GM23248 (cell line): ENCODE measurements around the gene CTIF. TPM values are rescaled to one million over a fixed set of nuclear protein-coding genes. Genes with fewer than 3 reads are reported as not detected.

Experiments used
- DNase-seq: peaks from one replicate; pipeline ENCODE4 v3.0.0-alpha.2; 2015
- H2AFZ ChIP-seq: fragments of 200-600 bp; sonication (generic); 2 replicates; pipeline ENCODE4 v1.6.1; 2016; ENCODE audit warnings: antibody characterized with exemption
- H3F3A ChIP-seq: fragments of 200-600 bp; sonication (generic); 2 replicates; pipeline ENCODE4 v1.6.1; 2016; ENCODE audit warnings: mild to moderate bottlenecking, antibody characterized with exemption, mixed run types; ENCODE audit not compliant: insufficient read depth
- H3K27ac ChIP-seq: fragments of 200-600 bp; sonication (generic); 2 replicates; pipeline ENCODE4 v1.5.1; 2016; ENCODE audit warnings: mild to moderate bottlenecking
- H3K27me3 ChIP-seq: fragments of 200-600 bp; sonication (generic); replicated peaks from 2 replicates; pipeline ENCODE4 v1.6.1; 2016; ENCODE audit warnings: mild to moderate bottlenecking; ENCODE audit not compliant: insufficient read depth
- H3K36me3 ChIP-seq: fragments of 200-600 bp; sonication (generic); 2 replicates; pipeline ENCODE4 v1.6.1; 2016; ENCODE audit warnings: low read depth, mild to moderate bottlenecking
- H3K4me1 ChIP-seq: fragments of 200-600 bp; sonication (generic); 2 replicates; pipeline ENCODE4 v1.6.1; 2016; ENCODE audit warnings: mild to moderate bottlenecking; ENCODE audit not compliant: insufficient read depth
- H3K4me2 ChIP-seq: fragments of 200-600 bp; sonication (generic); one replicate; pipeline ENCODE4 v1.6.1; 2016; ENCODE audit warnings: mild to moderate bottlenecking; ENCODE audit not compliant: unreplicated experiment
- H3K4me3 ChIP-seq: fragments of 200-600 bp; sonication (generic); 2 replicates; pipeline ENCODE4 v1.5.1; 2016; ENCODE audit warnings: mild to moderate bottlenecking
- H3K79me2 ChIP-seq: fragments of 200-600 bp; sonication (generic); 2 replicates; pipeline ENCODE4 v1.6.1; 2016; ENCODE audit warnings: mild to moderate bottlenecking; ENCODE audit not compliant: insufficient read depth
- H3K9ac ChIP-seq: fragments of 200-600 bp; sonication (generic); 2 replicates; pipeline ENCODE4 v1.6.1; 2016; ENCODE audit warnings: mild to moderate bottlenecking
- H3K9me2 ChIP-seq: fragments of 200-600 bp; sonication (generic); 2 replicates; pipeline ENCODE4 v1.6.1; 2016; ENCODE audit warnings: mixed run types, mild to moderate bottlenecking, moderate library complexity; ENCODE audit not compliant: insufficient read depth
- H3K9me3 ChIP-seq: fragments of 200-600 bp; sonication (generic); one replicate; pipeline ENCODE4 v1.6.1; 2017; ENCODE audit warnings: low read depth
- H4K20me1 ChIP-seq: fragments of 200-600 bp; sonication (generic); 2 replicates; pipeline ENCODE4 v1.6.0; 2016; ENCODE audit not compliant: insufficient read depth
- EZH2 ChIP-seq: fragments of 200-600 bp; sonication (generic); IDR thresholded peaks from 2 replicates; pipeline ENCODE4 v1.6.1; 2018; ENCODE audit warnings: antibody characterized with exemption, mild to moderate bottlenecking; ENCODE audit not compliant: insufficient read depth, poor library complexity, severe bottlenecking
- EZH2phosphoT487 ChIP-seq: fragments of 200-600 bp; sonication (generic); IDR thresholded peaks from 2 replicates; pipeline ENCODE4 v1.6.1; 2018; ENCODE audit warnings: antibody characterized with exemption, moderate library complexity, mild to moderate bottlenecking, low read depth; ENCODE audit not compliant: insufficient read depth
- WGBS, 2 experiments: methylation state at CpG; one replicate each; pipeline ENCODE4 v1.1.6; 2015 to 2017; ENCODE audit warnings: low lambda C conversion rate in 2 of 2, low coverage in 1 of 2; ENCODE audit errors: missing lambda C conversion rate in 2 of 2; 5-methylcytosine and 5-hydroxymethylcytosine counted together
- in situ Hi-C: fragments of 300-500 bp; cut with MboI; formaldehyde crosslinking; loops from 2 replicates; pipeline ENCODE4 v1.15.0; 2020
- polyA plus RNA-seq: library from polyadenylated mRNA; unstranded; fragments of >200 nt; fragmentation: Nextera tagmentation; extraction: Ambion mirVana; gene quantifications from 2 replicates; pipeline ENCODE4 v1.2.1, GENCODE V29; 2016
- total RNA-seq: library from RNA; depleted of rRNA; stranded (reverse); fragments of >200 nt; shearing (Covaris generic); gene quantifications from 2 replicates; pipeline ENCODE4 v1.2.3, GENCODE V29; 2014

Gene CTIF
- total and polyA plus RNA-seq, 2 experiments from 2014 or later = 21.5 to 46.8 TPM

DNA sequence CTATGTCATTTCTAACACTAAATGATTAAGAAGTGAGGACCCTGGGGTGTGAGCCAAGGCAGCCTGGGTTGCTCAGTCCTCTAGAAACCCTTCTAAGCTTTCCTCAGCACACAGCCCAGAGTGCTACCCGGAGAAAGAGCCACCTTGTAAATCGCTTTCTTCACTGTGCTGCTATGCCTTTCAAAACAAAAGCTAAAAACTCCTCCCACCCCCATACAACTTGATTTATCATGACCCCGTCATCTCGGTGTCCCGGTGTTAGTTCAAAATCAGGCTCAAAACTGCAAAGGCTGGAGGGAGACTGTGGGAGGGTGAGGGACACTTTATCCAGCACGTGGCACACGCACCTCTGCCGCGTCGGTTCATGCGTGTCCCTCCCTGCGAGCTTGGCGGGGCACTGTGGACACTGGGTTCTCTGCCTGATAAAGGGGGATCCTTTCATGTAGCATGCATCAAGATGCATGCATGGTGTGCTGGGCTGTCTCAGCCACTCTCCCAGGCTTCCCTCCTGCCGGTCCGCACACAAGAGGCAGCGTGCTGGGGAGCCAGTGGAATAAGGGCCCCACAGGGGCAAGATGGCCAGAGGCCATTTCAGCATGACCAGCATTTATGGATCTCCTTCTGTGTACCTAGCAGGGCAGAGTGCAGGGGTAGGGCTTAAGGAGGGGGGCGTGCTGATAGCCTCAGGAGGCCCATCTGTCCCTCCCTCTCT is 241.5 kb downstream of the CTIF start:
- Histone ChIP-seq H3K4me3 (no peak overlapping the region), H4K20me1 (no peaks in the 10 kb centered on the region), H3K4me1 (peaks cover 38% of the 10 kb centered on the region), H2AFZ (no peak overlapping the region), H3K79me2 (peaks cover 13% of the 10 kb centered on the region), H3F3A (peaks cover 20% of the 10 kb centered on the region), H3K9me2 (no peaks in the 10 kb centered on the region), H3K9me3 (no peaks in the 10 kb centered on the region), H3K27me3 (no peaks in the 10 kb centered on the region), H3K36me3 (no peaks in the 10 kb centered on the region; the same call in 1 of the 2 replicates), H3K27ac (peak overlapping the region; percentile 92), H3K4me2 (peak overlapping the region; percentile 64), H3K9ac (peak overlapping the region; percentile 79)
- TF ChIP-seq EZH2 (no peak), EZH2phosphoT487 (no peak)
- 24% methylated on average over 17 of the region's 17 CpGs for WGBS, 2 experiments
- peak; percentile 69 for DNase-seq
- in situ Hi-C loops = no loop called here

- H3K4me1 ChIP-seq = peaks cover 38% of the 10 kb centered on the region
- H2AFZ ChIP-seq = no peak overlapping the region
- H3K4me3 ChIP-seq = peak overlapping the region; percentile 48; the same call in 1 of the 2 replicates
- no peaks in the 10 kb centered on the region for H3K27me3 ChIP-seq
- peak overlapping the region; percentile 92 for H3K27ac ChIP-seq
- H3K79me2 ChIP-seq = peaks cover 12% of the 10 kb centered on the region
- WGBS, 2 experiments = 7 to 9% methylated on average over 3 of the region's 3 CpGs
- TF ChIP-seq EZH2 (no peak), EZH2phosphoT487 (no peak)
- no peaks in the 10 kb centered on the region; the same call in 1 of the 2 replicates for H3K36me3 ChIP-seq
- H3K9me2 ChIP-seq = no peaks in the 10 kb centered on the region
- peak overlapping the region; percentile 64 for H3K4me2 ChIP-seq
- peak; percentile 37 for DNase-seq
- H3F3A ChIP-seq = peaks cover 20% of the 10 kb centered on the region
- in situ Hi-C loops = no loop called here
- H3K9ac ChIP-seq = peak overlapping the region; percentile 79
- no peaks in the 10 kb centered on the region for H4K20me1 ChIP-seq
- H3K9me3 ChIP-seq = no peaks in the 10 kb centered on the region
Measured at GRCh38 chr18:48780913-48781162, 242.0 kb downstream of the CTIF start.

- no peak for TF ChIP-seq EZH2
- TF ChIP-seq EZH2phosphoT487 = no peak
- Histone ChIP-seq H3K27ac (peak overlapping the region; percentile 92), H3K4me1 (peaks cover 38% of the 10 kb centered on the region), H3K27me3 (no peaks in the 10 kb centered on the region), H3K4me3 (peak overlapping the region; percentile 48), H3K9me3 (no peaks in the 10 kb centered on the region), H3K79me2 (peaks cover 12% of the 10 kb centered on the region), H3K9me2 (no peaks in the 10 kb centered on the region), H3K4me2 (peak overlapping the region; percentile 64), H3K9ac (peak overlapping the region; percentile 79), H2AFZ (no peak overlapping the region), H3K36me3 (peaks cover 3% of the 10 kb centered on the region; the same call in 1 of the 2 replicates), H3F3A (peaks cover 20% of the 10 kb centered on the region), H4K20me1 (no peaks in the 10 kb centered on the region)
- WGBS, 2 experiments = 3 to 5% methylated on average over 28 of the region's 28 CpGs
- in situ Hi-C loops = no loop called here
- DNase-seq = peak; percentile 83
Measured at GRCh38 chr18:48781163-48781987, 242.5 kb downstream of the CTIF start.

DNA sequence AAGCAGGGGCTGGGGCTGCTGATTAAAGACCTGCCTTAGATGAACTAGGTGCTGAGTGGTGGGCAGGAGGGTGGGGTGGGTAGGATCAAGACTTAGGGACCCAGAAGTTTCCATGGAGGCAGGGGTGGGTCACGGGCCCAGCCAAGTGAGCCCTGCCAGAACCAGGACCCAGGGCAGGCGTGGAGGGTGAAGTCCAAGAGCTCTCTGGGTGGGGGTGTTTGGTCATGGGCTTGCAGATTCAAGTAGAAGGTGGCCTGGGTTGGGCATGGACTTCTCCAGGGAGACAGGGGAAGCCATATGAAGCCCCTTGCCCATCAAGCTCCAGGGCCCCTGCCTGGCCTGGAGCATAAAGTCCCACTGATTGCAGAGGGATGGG is 243.1 kb downstream of the CTIF start:
- no peaks in the 10 kb centered on the region for H3K9me3 ChIP-seq
- H3F3A ChIP-seq = peaks cover 20% of the 10 kb centered on the region
- peaks cover 38% of the 10 kb centered on the region for H3K4me1 ChIP-seq
- peak; percentile 30 for DNase-seq
- no peaks in the 10 kb centered on the region for H3K27me3 ChIP-seq
- H3K27ac ChIP-seq = peak overlapping the region; percentile 92
- TF ChIP-seq EZH2 (no peak), EZH2phosphoT487 (no peak)
- H2AFZ ChIP-seq = no peak overlapping the region
- peak overlapping the region; percentile 79 for H3K9ac ChIP-seq
- H3K9me2 ChIP-seq = no peaks in the 10 kb centered on the region
- H3K79me2 ChIP-seq = peaks cover 12% of the 10 kb centered on the region
- peak overlapping the region; percentile 48 for H3K4me3 ChIP-seq
- peak overlapping the region; percentile 64 for H3K4me2 ChIP-seq
- in situ Hi-C loops = no loop called here
- WGBS, 2 experiments = 75% methylated on average over 2 of the region's 2 CpGs
- peaks cover 3% of the 10 kb centered on the region; the same call in 1 of the 2 replicates for H3K36me3 ChIP-seq
- no peaks in the 10 kb centered on the region for H4K20me1 ChIP-seq
